K562 (cell line): ENCODE results near the gene BMPR2. TPM values are rescaled to one million over a fixed set of nuclear protein-coding genes. Genes with fewer than 3 reads are reported as not detected.

Experiments
- BDP1 ChIP-seq: IDR thresholded peaks from 3 replicates; pipeline ENCODE4 v1.6.1; 2011; ENCODE audit not compliant: insufficient read length, insufficient read depth
- BRCA1 ChIP-seq, 2 experiments: fragments of 450-650 bp in 1 of 2; sonication (generic) in 1 of 2; formaldehyde crosslinking in 1 of 2; IDR thresholded peaks; 2 replicates each; pipeline versions ENCODE4 v1.5.0 to v1.6.1; 2017 to 2020; ENCODE audit warnings: mild to moderate bottlenecking in 1 of 2, missing genetic modification reagents in 1 of 2
- CHD2 ChIP-seq: IDR thresholded peaks from 2 replicates; pipeline ENCODE4 v1.6.1; 2011; ENCODE audit warnings: low read depth, low read length
- E2F3 ChIP-seq: fragments of 250-450 bp; sonication (Bioruptor Pico); IDR thresholded peaks from 2 replicates; pipeline ENCODE4 v1.4.0; 2020; ENCODE audit warnings: mild to moderate bottlenecking
- ETV6 ChIP-seq, 3 experiments: fragments of 150-350 bp in 1 of 3; sonication (generic) in 1 of 3; formaldehyde crosslinking in 1 of 3; IDR thresholded peaks; 2 replicates each; pipeline versions ENCODE4 v1.6.1 to v1.8.0; 2014 to 2022; ENCODE audit warnings: borderline replicate concordance in 2 of 3, low read depth in 2 of 3, antibody characterized with exemption in 1 of 3, low read length in 1 of 3, mild to moderate bottlenecking in 1 of 3, missing genetic modification reagents in 1 of 3
- HNRNPH1 ChIP-seq: fragments of 200-400 bp; formaldehyde crosslinking; optimal IDR thresholded peaks from 2 replicates; pipeline ENCODE3; 2017; ENCODE audit warnings: low read depth, mild to moderate bottlenecking, low read length, moderate library complexity
- KLF10 ChIP-seq: fragments of 250-450 bp; sonication (Bioruptor Pico); IDR thresholded peaks from 2 replicates; pipeline ENCODE4 v1.6.1; 2021; ENCODE audit warnings: matching md5 sums
- LARP7 ChIP-seq: fragments of 450-650 bp; IDR thresholded peaks from 2 replicates; pipeline ENCODE4 v1.6.1; 2016
- SNIP1 ChIP-seq: fragments of 450-650 bp; IDR thresholded peaks from 2 replicates; pipeline ENCODE4 v1.7.1; 2017; ENCODE audit warnings: low read depth, mild to moderate bottlenecking
- TEAD4 ChIP-seq, 2 experiments: sonication (generic) in 1 of 2; formaldehyde crosslinking in 1 of 2; IDR thresholded peaks; 2 replicates each; pipeline versions ENCODE4 v1.6.1 to v1.8.0; 2012 to 2022; ENCODE audit warnings: borderline replicate concordance in 1 of 2, inconsistent platforms in 1 of 2, low read length in 1 of 2, mild to moderate bottlenecking in 1 of 2, missing genetic modification reagents in 1 of 2
- ZC3H8 ChIP-seq: fragments of 450-650 bp; IDR thresholded peaks from 2 replicates; pipeline ENCODE4 v1.6.1; 2017
- ZKSCAN1 ChIP-seq: fragments of 150-350 bp; IDR thresholded peaks from 2 replicates; pipeline ENCODE4 v1.6.1; 2016; ENCODE audit warnings: low read depth, low read length
- ZNF354B ChIP-seq: fragments of 250-450 bp; sonication (Bioruptor Pico); IDR thresholded peaks from 2 replicates; pipeline ENCODE4 v1.4.0; 2020
- polyA plus RNA-seq, 8 experiments: library from polyadenylated mRNA; depleted of rRNA in 4 of 8; stranded (reverse) in 5 of 8; unstranded in 3 of 8; fragments of >200 nt; fragmentation: Nextera tagmentation in 2 of 8; fragmentation: Illumina TruSeq in 1 of 8; extraction: Ambion mirVana in 2 of 8; extraction: Trizol in 1 of 8; gene quantifications; 2 replicates each; pipeline versions ENCODE4 v1.2.1 to v1.2.3, GENCODE V29; 2011 to 2014; ENCODE audit warnings: inconsistent platforms in 1 of 8, missing spikeins in 1 of 8
- total RNA-seq, 7 experiments: library from RNA; depleted of rRNA in 6 of 7; stranded (reverse); fragments of >200 nt in 6 of 7; fragmentation: Illumina TruSeq in 2 of 7; extraction: Trizol in 2 of 7; gene quantifications; 2 replicates each; pipeline versions ENCODE4 v1.2.1 to v1.2.3, GENCODE V29; 2011 to 2021; ENCODE audit warnings: low replicate concordance in 1 of 7
- TF ChIP-seq, protein P1 (sequence below): fragments of 250-450 bp; sonication (Bioruptor Pico); IDR thresholded peaks from 2 replicates; pipeline ENCODE4 v1.8.0; 2021; ENCODE audit warnings: moderate library complexity, mild to moderate bottlenecking, inconsistent platforms
- TF ChIP-seq, protein P2 (sequence below), 2 experiments: fragments of 450-650 bp; formaldehyde crosslinking in 1 of 2; IDR thresholded peaks; 2 replicates each; pipeline versions ENCODE4 v1.4.0 to v1.6.1; 2014 to 2020; ENCODE audit warnings: mild to moderate bottlenecking in 2 of 2, borderline replicate concordance in 1 of 2, low read depth in 1 of 2
- TF ChIP-seq, protein P3 (sequence below): sonication (generic); formaldehyde crosslinking; IDR thresholded peaks from 2 replicates; pipeline ENCODE4 v1.8.0; 2022; ENCODE audit warnings: missing genetic modification reagents, mild to moderate bottlenecking, borderline replicate concordance

The BMPR2 gene
- total and polyA plus RNA-seq, 9 of the 15 experiments (the other 6 are each of a cell fraction or from before 2014, with no cell fraction given) = 0.73 to 5.0 (median 3.3) TPM

DNA sequence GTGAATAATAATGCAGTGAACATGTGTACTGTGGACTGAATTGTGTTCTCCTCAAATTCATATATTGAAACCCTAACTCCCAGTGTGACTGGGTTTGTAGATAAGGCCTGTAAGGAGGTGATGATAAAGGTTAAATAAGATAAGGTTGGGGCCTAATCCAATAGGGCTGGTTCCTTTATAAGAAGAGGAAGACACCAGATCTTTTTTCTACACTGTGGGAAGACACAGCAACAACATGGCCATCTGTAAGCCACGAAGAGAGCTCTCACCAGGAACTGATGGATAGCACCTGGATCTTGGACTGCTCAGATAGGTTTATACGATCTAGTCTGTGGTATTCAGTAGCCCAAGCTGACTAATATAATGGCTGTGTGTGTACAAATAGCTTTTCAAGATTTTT is 66.8 kb downstream of the BMPR2 start (continued):
- TF ChIP-seq LARP7 (no peak), CHD2 (no peak), BDP1 (no peak), BRCA1 (IDR thresholded peaks at IDR 0.05) (no peak), BRCA1 (CRISPR knock-in tag; IDR thresholded peaks at IDR 0.05) (no peak), ZNF354B (CRISPR knock-in tag) (no peak), KLF10 (CRISPR knock-in tag) (no peak), SNIP1 (no peak), ETV6 (IDR thresholded peaks at IDR 0.05; ENCODE audit: borderline replicate concordance in 1 of 2, low read depth in 2 of 2, low read length in 1 of 2) (no peak), ETV6 (CRISPR knock-in tag; IDR thresholded peaks at IDR 0.05; ENCODE audit: borderline replicate concordance) (no peak), TEAD4 (IDR thresholded peaks at IDR 0.05; ENCODE audit: low read length) (peak; percentile 86), TEAD4 (CRISPR knock-in tag; IDR thresholded peaks at IDR 0.05; ENCODE audit: borderline replicate concordance) (no peak), ZC3H8 (no peak), ZKSCAN1 (no peak), E2F3 (CRISPR knock-in tag) (no peak), HNRNPH1 (no peak)
- TF ChIP-seq, protein P1, sequence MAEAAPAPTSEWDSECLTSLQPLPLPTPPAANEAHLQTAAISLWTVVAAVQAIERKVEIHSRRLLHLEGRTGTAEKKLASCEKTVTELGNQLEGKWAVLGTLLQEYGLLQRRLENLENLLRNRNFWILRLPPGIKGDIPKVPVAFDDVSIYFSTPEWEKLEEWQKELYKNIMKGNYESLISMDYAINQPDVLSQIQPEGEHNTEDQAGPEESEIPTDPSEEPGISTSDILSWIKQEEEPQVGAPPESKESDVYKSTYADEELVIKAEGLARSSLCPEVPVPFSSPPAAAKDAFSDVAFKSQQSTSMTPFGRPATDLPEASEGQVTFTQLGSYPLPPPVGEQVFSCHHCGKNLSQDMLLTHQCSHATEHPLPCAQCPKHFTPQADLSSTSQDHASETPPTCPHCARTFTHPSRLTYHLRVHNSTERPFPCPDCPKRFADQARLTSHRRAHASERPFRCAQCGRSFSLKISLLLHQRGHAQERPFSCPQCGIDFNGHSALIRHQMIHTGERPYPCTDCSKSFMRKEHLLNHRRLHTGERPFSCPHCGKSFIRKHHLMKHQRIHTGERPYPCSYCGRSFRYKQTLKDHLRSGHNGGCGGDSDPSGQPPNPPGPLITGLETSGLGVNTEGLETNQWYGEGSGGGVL (CRISPR knock-in tag) = no peak
- TF ChIP-seq, protein P2, sequence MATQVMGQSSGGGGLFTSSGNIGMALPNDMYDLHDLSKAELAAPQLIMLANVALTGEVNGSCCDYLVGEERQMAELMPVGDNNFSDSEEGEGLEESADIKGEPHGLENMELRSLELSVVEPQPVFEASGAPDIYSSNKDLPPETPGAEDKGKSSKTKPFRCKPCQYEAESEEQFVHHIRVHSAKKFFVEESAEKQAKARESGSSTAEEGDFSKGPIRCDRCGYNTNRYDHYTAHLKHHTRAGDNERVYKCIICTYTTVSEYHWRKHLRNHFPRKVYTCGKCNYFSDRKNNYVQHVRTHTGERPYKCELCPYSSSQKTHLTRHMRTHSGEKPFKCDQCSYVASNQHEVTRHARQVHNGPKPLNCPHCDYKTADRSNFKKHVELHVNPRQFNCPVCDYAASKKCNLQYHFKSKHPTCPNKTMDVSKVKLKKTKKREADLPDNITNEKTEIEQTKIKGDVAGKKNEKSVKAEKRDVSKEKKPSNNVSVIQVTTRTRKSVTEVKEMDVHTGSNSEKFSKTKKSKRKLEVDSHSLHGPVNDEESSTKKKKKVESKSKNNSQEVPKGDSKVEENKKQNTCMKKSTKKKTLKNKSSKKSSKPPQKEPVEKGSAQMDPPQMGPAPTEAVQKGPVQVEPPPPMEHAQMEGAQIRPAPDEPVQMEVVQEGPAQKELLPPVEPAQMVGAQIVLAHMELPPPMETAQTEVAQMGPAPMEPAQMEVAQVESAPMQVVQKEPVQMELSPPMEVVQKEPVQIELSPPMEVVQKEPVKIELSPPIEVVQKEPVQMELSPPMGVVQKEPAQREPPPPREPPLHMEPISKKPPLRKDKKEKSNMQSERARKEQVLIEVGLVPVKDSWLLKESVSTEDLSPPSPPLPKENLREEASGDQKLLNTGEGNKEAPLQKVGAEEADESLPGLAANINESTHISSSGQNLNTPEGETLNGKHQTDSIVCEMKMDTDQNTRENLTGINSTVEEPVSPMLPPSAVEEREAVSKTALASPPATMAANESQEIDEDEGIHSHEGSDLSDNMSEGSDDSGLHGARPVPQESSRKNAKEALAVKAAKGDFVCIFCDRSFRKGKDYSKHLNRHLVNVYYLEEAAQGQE (IDR thresholded peaks at IDR 0.05; ENCODE audit: borderline replicate concordance) = no peak
- TF ChIP-seq, protein P2 (CRISPR knock-in tag; IDR thresholded peaks at IDR 0.05; ENCODE audit: low read depth) = no peak
- TF ChIP-seq, protein P3, sequence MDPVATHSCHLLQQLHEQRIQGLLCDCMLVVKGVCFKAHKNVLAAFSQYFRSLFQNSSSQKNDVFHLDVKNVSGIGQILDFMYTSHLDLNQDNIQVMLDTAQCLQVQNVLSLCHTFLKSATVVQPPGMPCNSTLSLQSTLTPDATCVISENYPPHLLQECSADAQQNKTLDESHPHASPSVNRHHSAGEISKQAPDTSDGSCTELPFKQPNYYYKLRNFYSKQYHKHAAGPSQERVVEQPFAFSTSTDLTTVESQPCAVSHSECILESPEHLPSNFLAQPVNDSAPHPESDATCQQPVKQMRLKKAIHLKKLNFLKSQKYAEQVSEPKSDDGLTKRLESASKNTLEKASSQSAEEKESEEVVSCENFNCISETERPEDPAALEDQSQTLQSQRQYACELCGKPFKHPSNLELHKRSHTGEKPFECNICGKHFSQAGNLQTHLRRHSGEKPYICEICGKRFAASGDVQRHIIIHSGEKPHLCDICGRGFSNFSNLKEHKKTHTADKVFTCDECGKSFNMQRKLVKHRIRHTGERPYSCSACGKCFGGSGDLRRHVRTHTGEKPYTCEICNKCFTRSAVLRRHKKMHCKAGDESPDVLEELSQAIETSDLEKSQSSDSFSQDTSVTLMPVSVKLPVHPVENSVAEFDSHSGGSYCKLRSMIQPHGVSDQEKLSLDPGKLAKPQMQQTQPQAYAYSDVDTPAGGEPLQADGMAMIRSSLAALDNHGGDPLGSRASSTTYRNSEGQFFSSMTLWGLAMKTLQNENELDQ (CRISPR knock-in tag) = no peak
